Muscle layer of colon (tissue), 2 donors: ENCODE results near the gene ZNF582.
"Not testable (repeated sequence)": the region's sequence is repeated elsewhere in the genome, so short reads cannot be mapped to it uniquely, and the experiment has no call there.

ENCODE experiments used
- H3K27ac ChIP-seq: one replicate; pipeline ENCODE4 v1.7.0; 2013; ENCODE audit warnings: low read depth, mild to moderate bottlenecking, low read length, moderate library complexity
- H3K27me3 ChIP-seq, 2 donors: one replicate each; pipeline ENCODE4 v1.7.0; 2013; ENCODE audit warnings: low read length in 2 of 2, mild to moderate bottlenecking in 2 of 2; ENCODE audit not compliant: insufficient read depth in 2 of 2, control insufficient read depth in 1 of 2
- H3K36me3 ChIP-seq: one replicate; pipeline ENCODE4 v1.7.0; 2013; ENCODE audit warnings: mild to moderate bottlenecking, low read length; ENCODE audit not compliant: insufficient read depth
- H3K4me1 ChIP-seq: one replicate; pipeline ENCODE4 v1.7.0; 2013; ENCODE audit warnings: mild to moderate bottlenecking, low read length; ENCODE audit not compliant: insufficient read depth
- H3K4me3 ChIP-seq, 2 donors: one replicate each; pipeline ENCODE4 v1.7.0; 2013; ENCODE audit warnings: low read length in 2 of 2, low read depth in 1 of 2, mild to moderate bottlenecking in 1 of 2, moderate library complexity in 1 of 2
- H3K9ac ChIP-seq: one replicate; pipeline ENCODE4 v1.7.0; 2013; ENCODE audit warnings: low read length
- H3K9me3 ChIP-seq: one replicate; pipeline ENCODE4 v1.7.0; 2013; ENCODE audit warnings: mild to moderate bottlenecking, low read length
- donor health status: abdominal sarcoma.
- donor health status: Adenocarcinoma of cecum.

The ZNF582 gene

DNA sequence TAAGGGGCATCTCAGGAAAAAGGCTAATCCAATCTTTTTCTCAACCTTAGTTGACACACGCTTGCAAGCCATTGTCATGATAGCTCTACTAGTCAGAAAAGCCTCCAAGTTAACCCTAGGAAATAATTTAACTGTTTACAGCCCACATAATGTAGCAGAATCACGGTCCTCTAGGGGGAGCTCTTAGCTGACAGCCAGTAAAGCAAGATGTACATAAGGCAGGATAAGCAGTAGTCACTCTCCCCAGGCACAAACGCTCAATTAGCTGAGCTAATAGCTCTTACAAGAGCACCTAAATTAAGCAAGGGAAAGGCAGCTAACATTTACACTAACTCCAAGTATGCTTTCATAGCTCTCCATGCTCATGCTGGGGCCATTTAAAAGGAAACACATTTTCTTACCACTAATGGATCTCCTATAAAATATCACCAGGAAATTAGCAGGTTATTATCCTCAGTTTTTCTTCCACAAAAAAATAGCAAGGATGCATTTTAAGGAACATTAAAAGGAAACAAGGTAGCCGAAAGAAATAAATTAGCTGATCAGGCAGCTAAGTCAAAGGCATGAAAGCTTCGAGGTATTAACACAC is 45.0 kb downstream of the ZNF582 start:
- Histone ChIP-seq H3K36me3 (no peaks in the 10 kb centered on the region), H3K9me3 (no peaks in the 10 kb centered on the region), H3K4me1 (peaks cover 4% of the 10 kb centered on the region), H3K4me3 (no peak overlapping the region), H3K9ac (no peak overlapping the region), H3K27ac (no peak overlapping the region), H3K27me3 (no peaks in the 10 kb centered on the region)

DNA sequence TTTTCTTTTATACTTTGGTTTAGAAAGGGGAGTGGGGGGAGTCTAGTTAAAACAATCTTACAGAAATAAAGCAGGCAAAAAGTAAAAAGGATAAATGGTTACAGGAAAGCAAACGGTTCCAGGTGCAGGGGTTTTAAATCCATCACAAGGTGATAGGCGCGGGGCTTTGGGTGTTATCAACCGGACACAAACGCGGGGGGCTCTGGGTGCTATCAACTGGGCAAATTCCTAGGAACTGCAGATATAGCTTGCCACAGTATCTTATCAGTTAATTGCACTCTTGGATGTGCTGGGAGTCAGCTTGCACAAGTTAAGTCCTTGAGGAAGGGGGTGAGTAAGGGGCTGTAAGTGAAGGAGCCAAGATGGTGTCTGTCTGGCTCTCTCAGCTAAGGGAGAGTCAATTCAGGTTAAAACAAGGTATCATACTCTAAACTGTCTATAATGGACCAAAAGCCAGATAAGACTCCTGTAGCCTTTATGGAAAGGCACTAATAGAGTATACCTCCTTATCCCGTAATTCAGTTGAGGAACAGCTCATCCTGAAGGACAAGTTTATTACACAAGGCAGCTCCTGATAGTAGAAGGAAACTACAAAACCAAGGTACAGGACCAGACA is 46.1 kb downstream of the ZNF582 start:
- no peak overlapping the region for H3K4me3 ChIP-seq
- no peaks in the 10 kb centered on the region for H3K9me3 ChIP-seq
- H3K4me1 ChIP-seq, result peaks cover 4% of the 10 kb centered on the region
- no peaks in the 10 kb centered on the region for H3K36me3 ChIP-seq
- H3K27ac ChIP-seq, result no peak overlapping the region
- H3K9ac ChIP-seq, result no peak overlapping the region
- H3K27me3 ChIP-seq, result no peaks in the 10 kb centered on the region

DNA sequence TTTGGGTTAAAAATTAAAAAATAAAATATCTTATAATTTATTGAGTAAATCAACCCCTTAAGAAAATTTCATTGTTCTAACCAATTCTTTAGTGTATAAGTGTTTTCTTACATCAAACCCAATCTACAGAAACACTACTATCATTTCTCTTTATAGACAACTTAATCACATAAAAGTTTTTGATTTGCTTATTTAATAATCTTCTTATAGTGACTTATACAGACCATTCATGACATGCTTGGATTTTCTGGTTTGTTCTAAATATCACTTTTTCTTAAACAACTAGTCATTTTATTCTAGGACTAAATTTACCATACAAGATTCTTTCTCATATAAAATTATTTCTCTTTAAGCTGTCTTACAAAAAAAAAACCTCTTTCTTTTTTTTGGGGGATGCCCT is 51.4 kb downstream of the ZNF582 start:
- no peak overlapping the region for H3K4me3 ChIP-seq
- H3K27me3 ChIP-seq, result no peaks in the 10 kb centered on the region
- no peaks in the 10 kb centered on the region for H3K9me3 ChIP-seq
- H3K36me3 ChIP-seq, result no peaks in the 10 kb centered on the region
- no peak overlapping the region for H3K27ac ChIP-seq
- no peaks in the 10 kb centered on the region for H3K4me1 ChIP-seq
- no peak overlapping the region for H3K9ac ChIP-seq

DNA sequence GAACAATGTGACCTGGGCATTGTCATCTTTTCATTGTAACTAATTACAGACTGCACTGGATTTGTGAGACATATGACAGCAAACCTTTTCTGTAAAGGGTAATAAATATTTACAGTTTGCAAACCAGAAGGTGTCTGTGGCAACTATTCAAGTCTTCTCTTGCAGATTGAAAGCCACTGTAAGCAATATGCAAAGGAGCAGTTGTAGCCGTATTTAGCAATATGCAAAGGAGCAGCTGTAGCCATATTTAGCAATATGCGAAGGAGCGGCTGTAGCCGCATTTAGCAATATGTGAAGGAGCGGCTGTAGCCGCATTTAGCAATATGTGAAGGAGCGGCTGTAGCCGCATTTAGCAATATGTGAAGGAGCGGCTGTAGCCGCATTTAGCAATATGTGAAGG is 54.3 kb downstream of the ZNF582 start:
- not testable (repeated sequence) for H3K36me3 ChIP-seq, H3K9me3 ChIP-seq, H3K27me3 ChIP-seq, H3K4me3 ChIP-seq, H3K27ac ChIP-seq, H3K4me1 ChIP-seq, H3K9ac ChIP-seq

- not testable (repeated sequence) for H3K27me3 ChIP-seq, H3K4me3 ChIP-seq, H3K9me3 ChIP-seq, H3K9ac ChIP-seq, H3K4me1 ChIP-seq, H3K36me3 ChIP-seq, H3K27ac ChIP-seq
Observed at GRCh38 chr19:56337077-56337476, 56.3 kb downstream of the ZNF582 start.

DNA sequence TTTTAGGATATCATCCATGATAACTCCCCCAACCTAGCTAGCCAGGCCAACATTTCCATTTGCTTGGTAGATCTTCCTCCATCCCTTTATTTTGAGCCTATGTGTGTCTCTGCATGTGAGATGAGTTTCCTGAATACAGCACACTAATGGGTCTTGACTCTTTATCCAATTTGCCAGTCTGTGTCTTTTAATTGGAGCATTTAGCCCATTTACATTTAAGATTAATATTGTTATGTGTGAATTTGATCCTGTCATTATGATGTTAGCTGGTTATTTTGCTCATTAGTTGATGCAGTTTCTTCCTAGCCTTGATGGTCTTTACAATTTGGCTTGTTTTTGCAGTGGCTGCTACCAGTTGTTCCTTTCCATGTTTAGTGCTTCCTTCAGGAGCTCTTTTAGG is 58.0 kb downstream of the ZNF582 start:
- not testable (repeated sequence) for H3K4me1 ChIP-seq, H3K9ac ChIP-seq, H3K36me3 ChIP-seq, H3K27me3 ChIP-seq, H3K27ac ChIP-seq, H3K4me3 ChIP-seq, H3K9me3 ChIP-seq

- no peaks in the 10 kb centered on the region for H3K4me1 ChIP-seq
- H3K27me3 ChIP-seq, result no peaks in the 10 kb centered on the region
- H3K27ac ChIP-seq, result no peak overlapping the region
- H3K4me3 ChIP-seq, result no peak overlapping the region
- no peak overlapping the region for H3K9ac ChIP-seq
- peaks cover 7% of the 10 kb centered on the region for H3K9me3 ChIP-seq
- no peaks in the 10 kb centered on the region for H3K36me3 ChIP-seq
Observed at GRCh38 chr19:56333506-56333905, 59.8 kb downstream of the ZNF582 start.
